HepG2 (cell line): ENCODE results near the gene AIP. TPM values are rescaled to one million over a fixed set of nuclear protein-coding genes. Genes with fewer than 3 reads are reported as not detected.
A peak's percentile ranks its signal among the peaks of the same experiment; 100 is the strongest.

ENCODE experiments used
- CC2D1A ChIP-seq: sonication (generic); formaldehyde crosslinking; IDR thresholded peaks from 2 replicates; pipeline ENCODE4 v1.8.1; 2023; ENCODE audit warnings: mild to moderate bottlenecking, missing genetic modification reagents
- CEBPG ChIP-seq: IDR thresholded peaks from 2 replicates; pipeline ENCODE4 v1.6.1; 2016
- HBP1 ChIP-seq: IDR thresholded peaks from 2 replicates; pipeline ENCODE4 v1.6.1; 2016; ENCODE audit warnings: low read depth, control low read depth
- IRF1 ChIP-seq: sonication (generic); formaldehyde crosslinking; IDR thresholded peaks from 2 replicates; pipeline ENCODE4 v1.4.0; 2020; ENCODE audit warnings: low read depth, mild to moderate bottlenecking, missing genetic modification reagents
- MYC ChIP-seq: sonication (generic); formaldehyde crosslinking; IDR thresholded peaks from 2 replicates; pipeline ENCODE4 v1.9.0; 2021; ENCODE audit warnings: missing genetic modification reagents, borderline replicate concordance
- NAIF1 ChIP-seq: sonication (generic); formaldehyde crosslinking; IDR thresholded peaks from 2 replicates; pipeline ENCODE4 v1.5.0; 2020; ENCODE audit warnings: mild to moderate bottlenecking, missing genetic modification reagents, borderline replicate concordance
- NRL ChIP-seq: sonication (generic); formaldehyde crosslinking; IDR thresholded peaks from 2 replicates; pipeline ENCODE4 v1.5.0; 2020; ENCODE audit warnings: missing genetic modification reagents, mild to moderate bottlenecking, moderate library complexity, borderline replicate concordance
- PBX2 ChIP-seq: IDR thresholded peaks from 2 replicates; pipeline ENCODE4 v1.6.1; 2016; ENCODE audit warnings: control low read depth
- PCBP1 ChIP-seq: fragments of 200-400 bp; formaldehyde crosslinking; IDR thresholded peaks from 2 replicates; pipeline ENCODE4 v1.6.1; 2017; ENCODE audit warnings: mild to moderate bottlenecking, low read depth, low read length, borderline replicate concordance
- PHF8 ChIP-seq: sonication (generic); formaldehyde crosslinking; IDR thresholded peaks from 2 replicates; pipeline ENCODE4 v1.5.0; 2020; ENCODE audit warnings: missing genetic modification reagents
- PITX1 ChIP-seq: sonication (generic); formaldehyde crosslinking; IDR thresholded peaks from 2 replicates; pipeline ENCODE4 v1.5.1; 2020; ENCODE audit warnings: mild to moderate bottlenecking, missing genetic modification reagents
- POLR2G ChIP-seq: fragments of 200-400 bp; formaldehyde crosslinking; IDR thresholded peaks from 2 replicates; pipeline ENCODE4 v1.6.1; 2018; ENCODE audit warnings: mild to moderate bottlenecking, low read depth, low read length, moderate library complexity
- PRDM10 ChIP-seq: sonication (generic); formaldehyde crosslinking; IDR thresholded peaks from 2 replicates; pipeline ENCODE4 v1.4.0; 2020; ENCODE audit warnings: low read depth, missing genetic modification reagents
- SPEN ChIP-seq: sonication (generic); formaldehyde crosslinking; IDR thresholded peaks from 2 replicates; pipeline ENCODE4 v1.5.1; 2020; ENCODE audit warnings: low read depth, mild to moderate bottlenecking, missing genetic modification reagents
- TFDP1 ChIP-seq: IDR thresholded peaks from 2 replicates; pipeline ENCODE4 v1.6.1; 2016; ENCODE audit warnings: missing compliant biosample characterization, missing genetic modification reagents, borderline replicate concordance
- ZBTB10 ChIP-seq: sonication (generic); formaldehyde crosslinking; IDR thresholded peaks from 2 replicates; pipeline ENCODE4 v1.4.0; 2020; ENCODE audit warnings: missing genetic modification reagents, borderline replicate concordance
- polyA plus RNA-seq, 8 experiments: library from polyadenylated mRNA; depleted of rRNA in 3 of 8; stranded (reverse) in 7 of 8; unstranded in 1 of 8; fragments of >200 nt; fragmentation: Illumina TruSeq in 4 of 8; extraction: Trizol in 4 of 8; gene quantifications; 2 replicates each; pipeline versions ENCODE4 v1.2.1 to v1.2.3, GENCODE V29; 2011 to 2016; ENCODE audit warnings: low read depth in 4 of 8, missing spikeins in 1 of 8, mixed read lengths in 1 of 8; ENCODE audit not compliant: insufficient read depth in 1 of 8
- total RNA-seq, 5 experiments: library from RNA; depleted of rRNA; stranded (reverse); fragments of >200 nt; fragmentation: Illumina TruSeq; extraction: Trizol; gene quantifications; 2 replicates each; pipeline ENCODE4 v1.2.3, GENCODE V29; 2016; ENCODE audit warnings: low read depth in 1 of 5

AIP gene
- total and polyA plus RNA-seq, 2 of the 13 experiments (the other 11 are each of a cell fraction or from before 2014, with no cell fraction given), result 51.8 to 110 TPM

- TF ChIP-seq NRL, result peak; percentile 3; the same call in 1 of the 2 replicates
- no peak for TF ChIP-seq ZBTB10
- 0 out of 2 replicates have a peak, but pooled peaks have one; percentile 13 for TF ChIP-seq CC2D1A (CRISPR knock-in tag)
- no peak; the same call in 1 of the 2 replicates for TF ChIP-seq TFDP1 (CRISPR knock-in tag)
- peak; percentile 82 for TF ChIP-seq POLR2G
- no peak for TF ChIP-seq NAIF1
- peak; percentile 60 for TF ChIP-seq SPEN (CRISPR knock-in tag)
- TF ChIP-seq PBX2, result no peak
- no peak for TF ChIP-seq IRF1 (CRISPR knock-in tag)
- TF ChIP-seq PCBP1, result no peak
- peak; percentile 38; the same call in 1 of the 2 replicates for TF ChIP-seq PITX1 (CRISPR knock-in tag)
- peak; percentile 59; the same call in 1 of the 2 replicates for TF ChIP-seq MYC (CRISPR knock-in tag)
- TF ChIP-seq CEBPG (CRISPR knock-in tag), result no peak
- TF ChIP-seq PRDM10, result no peak
- no peak for TF ChIP-seq HBP1 (CRISPR knock-in tag)
- TF ChIP-seq PHF8 (CRISPR knock-in tag), result peak; percentile 68
These were observed 18.2 kb upstream of the AIP start (continued) for GRCh38 chr11:67464411-67465188.
